GM19240 (cell line): ENCODE data around the gene BYSL.

Experiments used
- DNase-seq: peaks from one replicate; pipeline ENCODE4 v3.0.0; 2011; ENCODE audit warnings: low spot score; ENCODE audit not compliant: insufficient read length

BYSL gene

GRCh38 chr6:41976794-41977484 lies 55.6 kb downstream of the BYSL start:
- DNase-seq, result no peak
